GM18951 (cell line): ENCODE data around the gene ASCC2.

Experiments used
- POLR2A ChIP-seq: IDR thresholded peaks from 4 replicates; pipeline ENCODE4 v1.6.1; 2011; ENCODE audit warnings: mild to moderate bottlenecking; ENCODE audit not compliant: insufficient read length, insufficient read depth; ENCODE audit errors: extremely low read depth
- in situ Hi-C: fragments of 300-500 bp; cut with MboI; formaldehyde crosslinking; loops from one replicate; pipeline ENCODE4 v1.12.0; 2022; ENCODE audit warnings: low sequenced_read_pairs, mixed read lengths, inconsistent platforms; ENCODE audit not compliant: unreplicated experiment

ASCC2 gene

DNA sequence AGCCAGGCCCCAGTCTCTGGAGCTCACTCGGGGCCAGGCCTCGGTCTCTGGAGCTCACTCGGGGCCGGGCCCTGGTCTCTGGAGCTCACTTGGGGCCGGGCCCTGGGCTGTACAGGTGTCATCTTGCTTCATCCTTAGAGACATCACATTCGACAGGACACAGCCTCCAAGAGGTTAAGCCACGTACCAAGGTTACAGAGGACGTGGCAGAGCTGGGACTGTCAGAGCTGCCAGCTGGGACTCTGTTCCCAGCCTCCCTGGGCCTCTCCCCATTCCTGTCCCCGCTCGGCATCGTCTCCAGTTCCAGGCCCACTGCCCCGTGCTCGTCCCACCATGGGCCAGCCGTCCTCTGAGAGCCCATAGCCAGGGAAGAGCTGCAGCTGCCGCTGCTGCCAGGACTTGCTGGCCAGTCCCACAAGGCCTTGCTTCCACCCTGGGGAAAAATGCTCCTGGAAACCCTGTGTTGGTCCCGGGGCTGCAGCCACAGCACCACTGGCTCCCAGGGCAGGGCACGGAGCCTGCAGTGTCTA is 98.7 kb downstream of the ASCC2 start:
- in situ Hi-C loops: no loop called here
- no peak for TF ChIP-seq POLR2A
